A549 (cell line): Measurements from ENCODE around the gene GIMD1. TPM values are rescaled to one million over a fixed set of nuclear protein-coding genes. Genes with fewer than 3 reads are reported as not detected.
A peak's percentile ranks its signal among the peaks of the same experiment; 100 is the strongest.

Source experiments
- ATAC-seq, 2 experiments: fragments of 200-7000 bp in 1 of 2; fragments of >200 bp in 1 of 2; cut with Nextera tagmentation in 1 of 2; cut with Tn5 transposase in 1 of 2; 3 replicates each; pipeline versions ENCODE4 v1.8.0 to v1.9.1; 2018 to 2020; ENCODE audit warnings: mild to moderate bottlenecking in 1 of 2, moderate library complexity in 1 of 2
- CTCF ChIA-PET: fragments of 300-600 bp; sonication (Branson Sonifier 250); formaldehyde crosslinking; extraction: SDS; loops from one replicate; lab custom pipeline; 2021; ENCODE audit warnings: antibody characterized with exemption, inconsistent platforms; lab: Yijun Ruan, JAX
- POLR2A ChIA-PET: fragments of 350-600 bp; formaldehyde crosslinking; extraction: SDS; loops from one replicate; lab custom pipeline; 2021; ENCODE audit warnings: antibody characterized with exemption, inconsistent platforms; lab: Yijun Ruan, JAX
- DNase-seq, 2 experiments: peaks; one replicate each; pipeline versions ENCODE4 v3.0.0 to v3.0.0-alpha.2; 2011 to 2016; ENCODE audit warnings: low read depth in 1 of 2, low spot score in 1 of 2
- FAIRE-seq: peaks from 2 replicates; lab custom pipeline; 2011; peaks lifted over from hg19 to GRCh38; lab: Jason Lieb, UNC
- H3K27ac ChIP-seq, 2 experiments: fragments of >200 bp; sonication (Bioruptor Twin); formaldehyde crosslinking; 3 replicates each; pipeline ENCODE4 v1.5.1; 2016 to 2017
- H3K4me1 ChIP-seq: fragments of >200 bp; sonication (Bioruptor Twin); formaldehyde crosslinking; 3 replicates; pipeline ENCODE4 v1.6.1; 2016
- H3K4me2 ChIP-seq: fragments of >200 bp; sonication (Bioruptor Twin); formaldehyde crosslinking; 3 replicates; pipeline ENCODE4 v1.6.1; 2016
- H3K4me3 ChIP-seq: fragments of >200 bp; sonication (Bioruptor Twin); formaldehyde crosslinking; 3 replicates; pipeline ENCODE4 v1.5.1; 2016
- H3K9me3 ChIP-seq: fragments of >200 bp; sonication (Bioruptor Twin); formaldehyde crosslinking; 3 replicates; pipeline ENCODE4 v1.6.1; 2016
- CBX8 ChIP-seq: fragments of 200-600 bp; sonication (generic); IDR thresholded peaks from 2 replicates; pipeline ENCODE4 v1.6.1; 2016
- CHD2 ChIP-seq: fragments of 150-350 bp; IDR thresholded peaks from 2 replicates; pipeline ENCODE4 v1.6.1; 2014; ENCODE audit warnings: low read length; ENCODE audit not compliant: partially characterized antibody
- FOXS1 ChIP-seq: fragments of 250-450 bp; sonication (Bioruptor Pico); IDR thresholded peaks from 2 replicates; pipeline ENCODE4 v1.5.0; 2020; ENCODE audit warnings: mild to moderate bottlenecking, moderate library complexity
- HDAC2 ChIP-seq: fragments of 200-600 bp; sonication (generic); IDR thresholded peaks from 2 replicates; pipeline ENCODE4 v1.6.1; 2016
- JUN ChIP-seq, 2 experiments: fragments of >200 bp; sonication (Bioruptor Twin); formaldehyde crosslinking; IDR thresholded peaks; 2 replicates in 1 of 2; 3 replicates in 1 of 2; pipeline ENCODE4 v1.6.1; 2016 to 2017
- KDM1A ChIP-seq: fragments of 200-600 bp; sonication (generic); IDR thresholded peaks from 2 replicates; pipeline ENCODE4 v1.6.1; 2016; ENCODE audit warnings: low read depth, mild to moderate bottlenecking
- MAFK ChIP-seq: fragments of 450-650 bp; IDR thresholded peaks from 2 replicates; pipeline ENCODE4 v1.6.1; 2014; ENCODE audit not compliant: partially characterized antibody
- MYC ChIP-seq: IDR thresholded peaks from 2 replicates; pipeline ENCODE4 v1.6.1; 2012; ENCODE audit warnings: mild to moderate bottlenecking, inconsistent platforms, low read length, improper control_type of control experiment, borderline replicate concordance
- PHF8 ChIP-seq: fragments of 200-600 bp; sonication (generic); IDR thresholded peaks from 2 replicates; pipeline ENCODE4 v1.6.1; 2016; ENCODE audit warnings: low read depth, mild to moderate bottlenecking, antibody characterized with exemption, moderate library complexity, borderline replicate concordance
- POLR2AphosphoS2 ChIP-seq: conservative IDR thresholded peaks from 2 replicates; pipeline ENCODE4 v1.6.1; 2012; ENCODE audit warnings: low read length, improper control_type of control experiment, inconsistent platforms
- SMC3 ChIP-seq: fragments of >200 bp; sonication (Bioruptor Twin); formaldehyde crosslinking; IDR thresholded peaks from 3 replicates; pipeline ENCODE4 v1.6.1; 2018; ENCODE audit warnings: inconsistent platforms
- TP53 ChIP-seq: fragments of 250-450 bp; sonication (Bioruptor Pico); IDR thresholded peaks from 2 replicates; pipeline ENCODE4 v1.5.0; 2021; ENCODE audit warnings: mild to moderate bottlenecking, moderate library complexity
- WGBS: methylation state at CpG from one replicate; pipeline ENCODE4 v1.1.6; 2017; ENCODE audit errors: missing lambda C conversion rate; 5-methylcytosine and 5-hydroxymethylcytosine counted together
- polyA plus RNA-seq, 4 experiments: library from polyadenylated mRNA; depleted of rRNA in 3 of 4; stranded (reverse); fragments of >200 nt; fragmentation: RNase III in 1 of 4; extraction: RNeasy Plus Mini Kit Qiagen cat#74134 plus additional on column Dnase treatment in 1 of 4; gene quantifications; 2 replicates in 3 of 4; 3 replicates in 1 of 4; pipeline ENCODE4 v1.2.3, GENCODE V29; 2011 to 2017
- TF ChIP-seq, protein P1 (sequence below): fragments of >200 bp; sonication (Bioruptor Twin); formaldehyde crosslinking; IDR thresholded peaks from 3 replicates; pipeline ENCODE4 v1.6.1; 2016
- TF ChIP-seq, protein P2 (sequence below): fragments of 250-450 bp; sonication (Bioruptor Pico); IDR thresholded peaks from 2 replicates; pipeline ENCODE4 v1.5.0; 2020; ENCODE audit warnings: low read depth, mild to moderate bottlenecking, moderate library complexity
- TF ChIP-seq, protein P3 (sequence below): fragments of 150-350 bp; IDR thresholded peaks from 2 replicates; pipeline ENCODE4 v1.6.1; 2014; ENCODE audit warnings: low read depth, mild to moderate bottlenecking, low read length
- TF ChIP-seq, protein P4 (sequence below): fragments of >200 bp; sonication (Bioruptor Twin); formaldehyde crosslinking; IDR thresholded peaks from 3 replicates; pipeline ENCODE4 v1.5.1; 2016

Gene GIMD1
- polyA plus RNA-seq, 2 of the 4 experiments (the other 2 are of a cell fraction), result not detected

DNA sequence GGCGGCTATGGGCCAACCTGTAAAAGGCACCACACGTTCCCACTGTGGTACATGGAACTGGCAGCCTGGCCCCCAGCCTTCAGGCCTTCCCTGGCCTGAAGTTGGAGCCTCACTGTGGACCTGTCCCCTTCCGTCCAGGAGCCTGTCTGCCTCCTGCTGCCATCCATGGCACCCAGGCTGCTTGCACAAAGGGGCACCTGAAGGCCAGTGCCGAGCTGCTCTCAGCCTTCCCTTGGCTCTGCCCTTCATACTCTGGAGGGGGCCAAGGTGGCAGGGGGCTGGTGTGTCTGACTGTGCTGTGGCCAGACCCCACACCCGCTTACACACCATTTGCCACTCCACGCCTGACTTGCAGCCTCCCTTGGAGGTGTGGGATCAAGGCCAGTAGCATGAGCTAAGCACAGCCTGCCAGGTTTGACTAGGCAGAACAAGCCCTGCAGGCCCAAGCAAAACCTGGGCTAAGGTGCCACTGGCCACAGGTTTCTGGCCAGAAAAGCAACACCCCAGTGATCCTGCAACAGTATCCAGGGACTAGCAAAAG, 17.3 kb upstream of the GIMD1 start:
- Histone ChIP-seq H3K4me3 (no peak overlapping the region), H3K9me3 (no peaks in the 10 kb centered on the region), H3K27ac (no peak overlapping the region), H3K4me2 (no peak overlapping the region), H3K4me1 (no peaks in the 10 kb centered on the region)
- no peak for DNase-seq
- ChIA-PET CTCF (interaction anchor here (1.3 kb wide), 1 partner anchor 16 kb away, joined by 5 read pairs; no protein-coding TSS in a partner anchor), POLR2A (no interaction called here)
- FAIRE-seq, result no peak
- 38% methylated on average over 4 of the region's 6 CpGs for WGBS
- TF ChIP-seq KDM1A (no peak), CHD2 (no peak), POLR2AphosphoS2 (no peak), SMC3 (no peak), PHF8 (no peak)
- TF ChIP-seq, protein P1, sequence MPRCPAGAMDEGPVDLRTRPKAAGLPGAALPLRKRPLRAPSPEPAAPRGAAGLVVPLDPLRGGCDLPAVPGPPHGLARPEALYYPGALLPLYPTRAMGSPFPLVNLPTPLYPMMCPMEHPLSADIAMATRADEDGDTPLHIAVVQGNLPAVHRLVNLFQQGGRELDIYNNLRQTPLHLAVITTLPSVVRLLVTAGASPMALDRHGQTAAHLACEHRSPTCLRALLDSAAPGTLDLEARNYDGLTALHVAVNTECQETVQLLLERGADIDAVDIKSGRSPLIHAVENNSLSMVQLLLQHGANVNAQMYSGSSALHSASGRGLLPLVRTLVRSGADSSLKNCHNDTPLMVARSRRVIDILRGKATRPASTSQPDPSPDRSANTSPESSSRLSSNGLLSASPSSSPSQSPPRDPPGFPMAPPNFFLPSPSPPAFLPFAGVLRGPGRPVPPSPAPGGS, result no peak
- no peak for ATAC-seq

DNA sequence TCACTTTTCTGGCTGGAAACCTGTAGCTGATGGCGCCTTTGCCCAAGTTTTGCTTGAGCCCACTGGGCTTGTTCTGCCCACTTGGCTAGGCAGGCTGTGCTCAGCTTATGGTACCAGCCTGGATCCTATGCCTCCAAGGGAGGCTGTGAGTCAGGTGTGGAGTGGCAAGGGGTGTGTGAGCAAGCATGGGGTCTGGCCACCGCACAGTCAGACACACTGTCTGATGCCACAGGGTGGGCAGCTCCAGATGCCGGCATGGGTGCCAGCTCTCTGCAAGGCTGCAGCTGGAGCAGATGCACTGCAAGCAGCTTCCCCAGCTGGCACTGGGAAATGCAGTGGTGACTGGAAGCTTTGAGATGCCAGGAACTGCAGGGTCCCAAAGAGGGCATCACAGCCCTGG, 16.3 kb upstream of the GIMD1 start:
- ChIA-PET POLR2A (no interaction called here), CTCF (no interaction called here)
- no peak overlapping the region for H3K27ac ChIP-seq
- no peak overlapping the region for H3K4me3 ChIP-seq
- DNase-seq (no peak), FAIRE-seq (no peak), ATAC-seq (no peak)
- no peaks in the 10 kb centered on the region for H3K9me3 ChIP-seq
- WGBS, result no CpG with 5 or more reads among the region's 3 CpGs
- H3K4me2 ChIP-seq, result no peak overlapping the region
- TF ChIP-seq JUN (IDR thresholded peaks at IDR 0.05), result no peak
- TF ChIP-seq CBX8, result no peak
- TF ChIP-seq, protein P2, sequence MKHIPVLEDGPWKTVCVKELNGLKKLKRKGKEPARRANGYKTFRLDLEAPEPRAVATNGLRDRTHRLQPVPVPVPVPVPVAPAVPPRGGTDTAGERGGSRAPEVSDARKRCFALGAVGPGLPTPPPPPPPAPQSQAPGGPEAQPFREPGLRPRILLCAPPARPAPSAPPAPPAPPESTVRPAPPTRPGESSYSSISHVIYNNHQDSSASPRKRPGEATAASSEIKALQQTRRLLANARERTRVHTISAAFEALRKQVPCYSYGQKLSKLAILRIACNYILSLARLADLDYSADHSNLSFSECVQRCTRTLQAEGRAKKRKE (CRISPR knock-in tag), result no peak
- TF ChIP-seq, protein P3, sequence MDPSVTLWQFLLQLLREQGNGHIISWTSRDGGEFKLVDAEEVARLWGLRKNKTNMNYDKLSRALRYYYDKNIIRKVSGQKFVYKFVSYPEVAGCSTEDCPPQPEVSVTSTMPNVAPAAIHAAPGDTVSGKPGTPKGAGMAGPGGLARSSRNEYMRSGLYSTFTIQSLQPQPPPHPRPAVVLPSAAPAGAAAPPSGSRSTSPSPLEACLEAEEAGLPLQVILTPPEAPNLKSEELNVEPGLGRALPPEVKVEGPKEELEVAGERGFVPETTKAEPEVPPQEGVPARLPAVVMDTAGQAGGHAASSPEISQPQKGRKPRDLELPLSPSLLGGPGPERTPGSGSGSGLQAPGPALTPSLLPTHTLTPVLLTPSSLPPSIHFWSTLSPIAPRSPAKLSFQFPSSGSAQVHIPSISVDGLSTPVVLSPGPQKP, result no peak
- no peak for TF ChIP-seq FOXS1 (CRISPR knock-in tag)
- no peak for TF ChIP-seq KDM1A
- TF ChIP-seq, protein P4, sequence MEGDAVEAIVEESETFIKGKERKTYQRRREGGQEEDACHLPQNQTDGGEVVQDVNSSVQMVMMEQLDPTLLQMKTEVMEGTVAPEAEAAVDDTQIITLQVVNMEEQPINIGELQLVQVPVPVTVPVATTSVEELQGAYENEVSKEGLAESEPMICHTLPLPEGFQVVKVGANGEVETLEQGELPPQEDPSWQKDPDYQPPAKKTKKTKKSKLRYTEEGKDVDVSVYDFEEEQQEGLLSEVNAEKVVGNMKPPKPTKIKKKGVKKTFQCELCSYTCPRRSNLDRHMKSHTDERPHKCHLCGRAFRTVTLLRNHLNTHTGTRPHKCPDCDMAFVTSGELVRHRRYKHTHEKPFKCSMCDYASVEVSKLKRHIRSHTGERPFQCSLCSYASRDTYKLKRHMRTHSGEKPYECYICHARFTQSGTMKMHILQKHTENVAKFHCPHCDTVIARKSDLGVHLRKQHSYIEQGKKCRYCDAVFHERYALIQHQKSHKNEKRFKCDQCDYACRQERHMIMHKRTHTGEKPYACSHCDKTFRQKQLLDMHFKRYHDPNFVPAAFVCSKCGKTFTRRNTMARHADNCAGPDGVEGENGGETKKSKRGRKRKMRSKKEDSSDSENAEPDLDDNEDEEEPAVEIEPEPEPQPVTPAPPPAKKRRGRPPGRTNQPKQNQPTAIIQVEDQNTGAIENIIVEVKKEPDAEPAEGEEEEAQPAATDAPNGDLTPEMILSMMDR, result no peak
- TF ChIP-seq TP53 (CRISPR knock-in tag), result no peak
- TF ChIP-seq SMC3, result no peak
- no peak for TF ChIP-seq MYC
- H3K4me1 ChIP-seq, result no peaks in the 10 kb centered on the region

DNA sequence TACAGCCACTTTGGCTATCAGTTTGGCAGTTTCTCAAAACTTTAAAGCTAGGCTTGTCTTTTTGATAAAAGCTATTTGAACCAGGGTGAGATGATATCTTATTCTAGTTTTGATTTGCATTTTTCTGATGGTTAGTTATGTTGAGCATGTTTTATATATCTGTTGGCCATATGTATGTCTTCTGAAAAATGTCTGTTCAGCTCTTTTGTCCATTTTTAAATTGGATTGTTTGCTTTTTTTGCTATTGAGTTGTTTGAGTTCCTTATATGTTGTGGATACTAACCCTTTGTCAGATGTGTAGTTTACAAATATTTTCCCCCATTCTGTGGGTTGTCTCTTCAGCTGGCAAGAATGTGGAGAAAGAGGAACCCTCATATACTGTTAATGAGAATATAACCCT, 11.6 kb upstream of the GIMD1 start:
- ChIA-PET CTCF (no interaction called here), POLR2A (no interaction called here)
- no peak overlapping the region for H3K4me2 ChIP-seq
- TF ChIP-seq MAFK (peak; percentile 38), HDAC2 (no peak)
- TF ChIP-seq, all 56 proteins: peak for 1
- H3K4me3 ChIP-seq, result no peak overlapping the region
- DNase-seq (no peak), FAIRE-seq (no peak), ATAC-seq (no peak)
- no peaks in the 10 kb centered on the region for H3K4me1 ChIP-seq
- H3K9me3 ChIP-seq, result no peaks in the 10 kb centered on the region
- H3K27ac ChIP-seq, result no peak overlapping the region
